Stomach (tissue), 9 donors: ENCODE results near the gene SH3RF3. TPM values are rescaled to one million over a fixed set of nuclear protein-coding genes. Genes with fewer than 3 reads are reported as not detected.

Experiments used
- DNase-seq, 2 donors: peaks; one replicate each; pipeline versions ENCODE4 v3.0.0 to v3.0.0-alpha.2; 2013 to 2019
- H3K27ac ChIP-seq, 5 donors: fragments of 200-600 bp in 4 of 5; sonication (generic) in 4 of 5; one replicate each; pipeline ENCODE4 v1.5.1; 2013 to 2019; ENCODE audit warnings: mild to moderate bottlenecking in 1 of 5, moderate library complexity in 1 of 5
- H3K27me3 ChIP-seq, 3 donors: fragments of 200-600 bp; sonication (generic); one replicate each; pipeline ENCODE4 v1.5.1; 2017 to 2019; ENCODE audit warnings: mixed run types in 1 of 3
- H3K36me3 ChIP-seq, 4 donors: fragments of 200-600 bp; sonication (generic); 1 replicate in 3 of 4; 2 replicates in 1 of 4; pipeline ENCODE4 v1.5.1; 2016 to 2019
- H3K4me1 ChIP-seq, 4 donors: fragments of 200-600 bp; sonication (generic); one replicate each; pipeline ENCODE4 v1.5.1; 2016 to 2019
- H3K4me3 ChIP-seq, 4 donors: fragments of 200-600 bp; sonication (generic) in 3 of 4; one replicate each; pipeline ENCODE4 v1.5.1; 2016 to 2019; ENCODE audit warnings: mild to moderate bottlenecking in 1 of 4
- H3K9me3 ChIP-seq, 4 donors: fragments of 200-600 bp; sonication (generic); one replicate each; pipeline ENCODE4 v1.5.1; 2016 to 2019
- EP300 ChIP-seq: sonication (generic); formaldehyde crosslinking; IDR thresholded peaks from one replicate; pipeline ENCODE4 v1.6.1; 2017; ENCODE audit warnings: antibody characterized with exemption
- POLR2A ChIP-seq, 4 donors: fragments of 450-650 bp; IDR thresholded peaks; one replicate each; pipeline ENCODE4 v1.6.1; 2016; ENCODE audit warnings: antibody characterized with exemption in 4 of 4, control low read depth in 2 of 4, mild to moderate bottlenecking in 1 of 4, moderate library complexity in 1 of 4
- POLR2AphosphoS5 ChIP-seq, 3 donors: sonication (generic); formaldehyde crosslinking; IDR thresholded peaks; one replicate each; pipeline ENCODE4 v1.6.1; 2016; ENCODE audit warnings: antibody characterized with exemption in 3 of 3
- WGBS, 5 donors: extraction: QIAGEN DNeasy Blood & Tissue Kit in 3 of 5; methylation state at CpG; one replicate each; pipeline versions ENCODE4 v1.1.5 to v1.1.7; 2013 to 2018; 5-methylcytosine and 5-hydroxymethylcytosine counted together
- intact Hi-C: fragments of 100-400 bp; cut with DNase I; formaldehyde crosslinking; loops from one replicate; pipeline ENCODE4 v1.15.1; 2023; ENCODE audit warnings: low total_unique reads
- polyA plus RNA-seq, 3 donors: library from polyadenylated mRNA; stranded (reverse); fragments of 200-250 nt; gene quantifications; one replicate each; pipeline ENCODE4 v1.2.3, GENCODE V29; 2013
- total RNA-seq, 5 donors: library from RNA; depleted of rRNA; stranded (reverse); fragments of >200 nt; gene quantifications; one replicate each; pipeline versions ENCODE4 v1.1.0 to v1.2.3, GENCODE V29; 2014 to 2016
- TF ChIP-seq, protein P1 (sequence below), 7 experiments: fragments of 450-650 bp in 4 of 7; fragments of 200-600 bp in 3 of 7; sonication (generic) in 3 of 7; IDR thresholded peaks; one replicate each; pipeline ENCODE4 v1.5.1; 2016 to 2019; ENCODE audit warnings: antibody characterized with exemption in 7 of 7, control low read depth in 2 of 7, mild to moderate bottlenecking in 1 of 7
- donor health status: healthy with polysubstance abuse.
- donor health status: Bipolar disorder and iron deficiency.
- donor health status: healthy.

SH3RF3 gene
- total and polyA plus RNA-seq, 8 donors, result 0.87 to 11.1 (median 4.4) TPM

DNA sequence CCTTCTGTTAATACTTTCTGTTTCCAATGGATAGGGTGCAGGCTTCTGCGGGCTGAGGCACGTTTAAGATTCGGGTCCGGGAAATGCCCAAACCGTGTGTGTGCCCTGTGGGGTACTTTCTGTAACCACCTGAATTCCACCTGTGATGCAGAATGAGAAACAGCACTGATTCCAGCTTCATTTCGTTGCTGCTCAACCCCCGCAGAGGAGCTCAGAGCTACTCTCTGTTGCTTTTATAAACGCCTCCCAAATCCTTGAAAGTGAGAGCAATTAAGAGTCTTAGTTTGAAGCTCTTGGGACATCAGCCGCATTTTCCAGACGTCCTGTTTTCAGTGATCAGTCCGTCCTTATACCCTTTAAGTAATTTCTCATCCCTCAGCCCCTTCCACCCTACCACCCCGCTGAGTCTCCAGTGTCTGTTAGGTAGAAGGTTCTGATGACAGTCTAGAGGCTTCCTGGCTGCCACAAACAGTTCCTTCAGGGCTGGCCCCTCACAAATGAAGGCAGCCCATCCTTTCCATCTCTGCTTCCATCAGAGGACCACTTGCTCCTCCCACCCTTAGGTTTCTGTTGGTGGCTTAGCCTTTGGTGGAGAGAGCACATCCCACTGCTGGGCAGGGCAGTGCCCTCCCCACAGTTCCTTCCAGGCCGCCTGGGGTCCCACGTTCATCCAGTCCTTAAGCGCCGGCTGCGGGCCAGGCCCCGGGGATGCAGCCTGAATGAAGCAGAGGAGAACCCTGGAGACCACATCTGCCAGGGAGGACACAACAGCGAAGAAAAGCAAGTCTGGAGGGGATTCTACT is 254.7 kb downstream of the SH3RF3 start:
- intact Hi-C loops, result no loop called here

DNA sequence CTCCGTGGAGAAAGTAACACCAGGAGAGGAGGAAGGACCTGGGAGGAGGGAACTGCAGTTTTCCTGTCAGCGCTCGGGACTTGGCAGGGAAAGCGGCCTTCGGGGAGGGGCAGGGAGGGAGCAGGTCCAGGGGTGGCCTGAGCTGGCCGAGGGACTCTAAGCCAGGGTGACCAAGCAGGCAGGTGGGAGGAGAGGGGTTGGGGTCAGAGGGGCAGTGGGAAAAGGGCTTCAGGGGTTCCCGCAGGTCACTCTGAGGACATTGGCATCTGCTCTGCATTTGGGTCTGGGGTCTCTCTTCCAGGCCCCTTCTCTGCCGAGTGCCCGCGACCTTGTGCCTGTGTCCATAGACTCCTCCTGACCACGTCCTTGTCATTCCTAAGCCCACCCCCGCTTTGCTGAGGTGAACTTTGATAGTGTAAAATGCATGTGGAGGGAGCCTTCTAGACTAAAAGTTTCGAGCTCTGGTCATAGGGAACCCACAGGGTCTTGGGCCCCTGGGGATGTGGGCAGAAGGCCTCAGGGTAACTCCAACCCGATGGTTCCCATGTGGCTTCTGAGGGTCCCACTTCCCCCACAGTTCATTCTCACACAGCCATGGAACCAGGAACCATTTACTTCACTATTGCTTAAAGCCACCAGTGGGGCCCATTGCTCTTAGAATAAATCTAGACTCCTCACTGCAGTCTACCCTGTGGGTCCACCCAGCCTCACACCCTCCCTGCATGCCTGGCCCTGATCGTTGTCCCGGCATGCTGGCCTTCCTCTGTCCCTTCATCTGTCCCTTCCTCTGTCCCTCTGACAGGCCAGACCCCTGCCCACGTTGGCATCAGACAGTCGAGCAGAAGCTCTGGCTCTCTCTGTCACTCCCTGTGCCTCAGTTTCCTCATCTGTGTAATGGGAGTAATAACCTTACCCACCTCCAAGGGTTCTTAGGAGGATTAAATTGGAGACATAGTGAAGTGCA is 255.6 kb downstream of the SH3RF3 start:
- H3K36me3 ChIP-seq, result no peaks in the 10 kb centered on the region
- WGBS, 5 donors, result 76 to 85% (median 81%) methylated on average over 18 of the region's 18 CpGs
- H3K4me1 ChIP-seq, result peaks cover 8 to 16% (median 13%) of the 10 kb centered on the region in 4 donors
- no peak for DNase-seq
- intact Hi-C loops, result no loop called here
- H3K27me3 ChIP-seq, result no peaks in the 10 kb centered on the region
- no peak overlapping the region for H3K27ac ChIP-seq
- no peak for TF ChIP-seq EP300
- TF ChIP-seq POLR2A (IDR thresholded peaks at IDR 0.05), result no peak
- TF ChIP-seq POLR2AphosphoS5 (IDR thresholded peaks at IDR 0.05), result no peak
- TF ChIP-seq, protein P1, sequence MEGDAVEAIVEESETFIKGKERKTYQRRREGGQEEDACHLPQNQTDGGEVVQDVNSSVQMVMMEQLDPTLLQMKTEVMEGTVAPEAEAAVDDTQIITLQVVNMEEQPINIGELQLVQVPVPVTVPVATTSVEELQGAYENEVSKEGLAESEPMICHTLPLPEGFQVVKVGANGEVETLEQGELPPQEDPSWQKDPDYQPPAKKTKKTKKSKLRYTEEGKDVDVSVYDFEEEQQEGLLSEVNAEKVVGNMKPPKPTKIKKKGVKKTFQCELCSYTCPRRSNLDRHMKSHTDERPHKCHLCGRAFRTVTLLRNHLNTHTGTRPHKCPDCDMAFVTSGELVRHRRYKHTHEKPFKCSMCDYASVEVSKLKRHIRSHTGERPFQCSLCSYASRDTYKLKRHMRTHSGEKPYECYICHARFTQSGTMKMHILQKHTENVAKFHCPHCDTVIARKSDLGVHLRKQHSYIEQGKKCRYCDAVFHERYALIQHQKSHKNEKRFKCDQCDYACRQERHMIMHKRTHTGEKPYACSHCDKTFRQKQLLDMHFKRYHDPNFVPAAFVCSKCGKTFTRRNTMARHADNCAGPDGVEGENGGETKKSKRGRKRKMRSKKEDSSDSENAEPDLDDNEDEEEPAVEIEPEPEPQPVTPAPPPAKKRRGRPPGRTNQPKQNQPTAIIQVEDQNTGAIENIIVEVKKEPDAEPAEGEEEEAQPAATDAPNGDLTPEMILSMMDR (IDR thresholded peaks at IDR 0.05), result no peak
- no peak overlapping the region for H3K4me3 ChIP-seq
- no peaks in the 10 kb centered on the region for H3K9me3 ChIP-seq

More for the DNA sequence above, 254.7 kb downstream of the SH3RF3 start:
- H3K36me3 ChIP-seq, result no peaks in the 10 kb centered on the region
- no peaks in the 10 kb centered on the region for H3K9me3 ChIP-seq
- no peak for DNase-seq
- TF ChIP-seq POLR2A (IDR thresholded peaks at IDR 0.05) (no peak), POLR2AphosphoS5 (IDR thresholded peaks at IDR 0.05) (no peak), EP300 (no peak)
- TF ChIP-seq, protein P1 (IDR thresholded peaks at IDR 0.05), result no peak
- WGBS, 5 donors, result 87 to 93% (median 88%) methylated on average over 19 of the region's 19 CpGs
- no peaks in the 10 kb centered on the region for H3K27me3 ChIP-seq
- no peak overlapping the region for H3K4me3 ChIP-seq
- H3K27ac ChIP-seq, result no peak overlapping the region
- H3K4me1 ChIP-seq, result peaks cover 8 to 16% (median 13%) of the 10 kb centered on the region in 4 donors

DNA sequence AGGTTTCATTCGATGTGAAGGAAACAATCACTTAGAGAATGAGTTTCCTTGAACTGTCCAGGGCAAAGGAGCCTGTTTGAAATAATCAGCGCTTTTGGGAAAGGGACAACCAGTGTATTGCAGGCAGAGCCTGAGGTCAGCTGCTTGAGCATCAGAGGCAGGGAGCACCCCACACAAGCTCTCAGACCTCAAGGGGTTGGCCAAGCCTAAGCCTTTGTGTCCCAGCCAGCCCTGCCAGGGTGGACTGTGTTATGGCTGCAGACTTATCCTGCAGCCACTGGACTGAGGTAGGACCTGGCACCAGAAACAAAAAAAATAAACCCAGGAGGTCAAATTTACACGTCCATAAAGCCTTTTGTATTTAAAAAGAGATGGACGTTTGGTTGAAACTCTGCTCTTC is 256.5 kb downstream of the SH3RF3 start:
- DNase-seq, result no peak
- no peak overlapping the region for H3K4me3 ChIP-seq
- 56 to 73% (median 64%) methylated on average over 4 of the region's 4 CpGs for WGBS, 5 donors

More for the DNA sequence above, 256.5 kb downstream of the SH3RF3 start:
- Histone ChIP-seq H3K4me1 (peaks cover 8 to 16% (median 13%) of the 10 kb centered on the region in 4 donors), H3K36me3 (peaks cover 0 to 5% (median 0%) of the 10 kb centered on the region in 4 donors), H3K27me3 (no peaks in the 10 kb centered on the region), H3K27ac (no peak overlapping the region), H3K9me3 (no peaks in the 10 kb centered on the region)
- intact Hi-C loops, result no loop called here
- no peak for TF ChIP-seq POLR2A (IDR thresholded peaks at IDR 0.05)
- no peak for TF ChIP-seq EP300
- TF ChIP-seq, protein P1 (IDR thresholded peaks at IDR 0.05), result no peak
- TF ChIP-seq POLR2AphosphoS5 (IDR thresholded peaks at IDR 0.05), result no peak
